Ishikawa (cell line): ENCODE results near the gene ARID1B.

Experiments used
- CEBPB ChIP-seq: IDR thresholded peaks from 2 replicates; pipeline ENCODE4 v1.6.1; 2012
- CREB1 ChIP-seq: IDR thresholded peaks from 2 replicates; pipeline ENCODE4 v1.6.1; 2012; ENCODE audit warnings: low read depth
- EGR1 ChIP-seq: IDR thresholded peaks from 2 replicates; pipeline ENCODE4 v1.6.1; 2012
- EP300 ChIP-seq: IDR thresholded peaks from 2 replicates; pipeline ENCODE4 v1.6.1; 2012; ENCODE audit warnings: borderline replicate concordance
- FOXM1 ChIP-seq: IDR thresholded peaks from 2 replicates; pipeline ENCODE4 v1.6.1; 2012; ENCODE audit warnings: low read depth, borderline replicate concordance
- NFIC ChIP-seq: IDR thresholded peaks from 2 replicates; pipeline ENCODE4 v1.6.1; 2012
- RAD21 ChIP-seq: IDR thresholded peaks from 2 replicates; pipeline ENCODE4 v1.6.1; 2012; ENCODE audit warnings: low read depth
- TAF1 ChIP-seq: IDR thresholded peaks from 2 replicates; pipeline ENCODE4 v1.6.1; 2012; ENCODE audit warnings: low read depth, mild to moderate bottlenecking
- TCF12 ChIP-seq: IDR thresholded peaks from 2 replicates; pipeline ENCODE4 v1.6.1; 2012; ENCODE audit warnings: low read depth
- TEAD4 ChIP-seq: IDR thresholded peaks from 2 replicates; pipeline ENCODE4 v1.6.1; 2012
- YY1 ChIP-seq: IDR thresholded peaks from 2 replicates; pipeline ENCODE4 v1.6.1; 2012; ENCODE audit warnings: low read depth
- ZBTB7A ChIP-seq: IDR thresholded peaks from 2 replicates; pipeline ENCODE4 v1.6.1; 2012; ENCODE audit warnings: low read depth
- TF ChIP-seq, protein P1 (sequence below): IDR thresholded peaks from 2 replicates; pipeline ENCODE4 v1.6.1; 2012
- TF ChIP-seq, protein P2 (sequence below): IDR thresholded peaks from 2 replicates; pipeline ENCODE4 v1.6.1; 2012
- TF ChIP-seq, protein P3 (sequence below): IDR thresholded peaks from 2 replicates; pipeline ENCODE4 v1.6.1; 2012; ENCODE audit warnings: low read depth, mild to moderate bottlenecking

Gene ARID1B

DNA sequence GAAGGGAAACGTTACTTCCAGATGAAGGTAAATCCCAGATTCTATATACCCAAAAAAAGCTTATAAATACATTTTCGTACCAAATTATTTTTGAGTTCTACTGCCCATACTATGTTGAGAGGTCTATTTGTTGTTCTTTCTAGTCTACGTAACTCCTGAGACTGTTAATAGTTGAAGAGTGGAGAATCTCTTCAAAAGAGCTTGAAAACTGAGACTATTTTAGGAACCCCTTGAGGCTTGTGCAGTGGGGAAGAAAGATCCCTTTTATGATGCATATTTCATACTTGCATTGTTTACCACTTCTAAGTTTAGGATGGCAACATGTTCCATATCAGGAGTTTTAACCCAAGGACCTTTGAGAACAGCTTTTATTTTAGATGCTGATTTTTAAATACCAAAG, 301.1 kb downstream of the ARID1B start:
- no peak for TF ChIP-seq NFIC
- TF ChIP-seq, protein P1, sequence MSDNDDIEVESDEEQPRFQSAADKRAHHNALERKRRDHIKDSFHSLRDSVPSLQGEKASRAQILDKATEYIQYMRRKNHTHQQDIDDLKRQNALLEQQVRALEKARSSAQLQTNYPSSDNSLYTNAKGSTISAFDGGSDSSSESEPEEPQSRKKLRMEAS = no peak
- TF ChIP-seq EGR1 = no peak
- TF ChIP-seq YY1 = no peak
- TF ChIP-seq TEAD4 = no peak

DNA sequence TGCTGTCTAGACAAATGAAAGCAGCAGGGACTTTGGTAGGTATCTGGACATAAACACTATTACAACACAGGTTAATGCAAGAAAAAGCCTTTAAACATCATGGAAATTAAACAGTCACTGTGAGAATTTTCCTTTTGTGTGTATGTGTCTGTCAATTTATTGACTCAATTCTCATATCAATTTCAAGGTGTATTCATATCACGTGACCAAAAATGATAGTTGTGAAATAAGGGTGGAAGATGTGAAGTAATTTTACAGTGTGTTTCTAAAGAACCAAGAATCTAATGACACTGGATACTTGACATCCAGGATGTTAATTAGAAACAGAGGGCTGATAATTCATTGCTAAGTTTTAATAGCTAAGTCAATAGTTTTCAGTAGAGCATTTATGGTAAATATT, 302.1 kb downstream of the ARID1B start:
- TF ChIP-seq RAD21 = no peak
- TF ChIP-seq, protein P1 = no peak
- TF ChIP-seq ZBTB7A = no peak
- no peak for TF ChIP-seq TEAD4
- TF ChIP-seq EP300 = no peak
- TF ChIP-seq YY1 = no peak
- TF ChIP-seq, protein P2, sequence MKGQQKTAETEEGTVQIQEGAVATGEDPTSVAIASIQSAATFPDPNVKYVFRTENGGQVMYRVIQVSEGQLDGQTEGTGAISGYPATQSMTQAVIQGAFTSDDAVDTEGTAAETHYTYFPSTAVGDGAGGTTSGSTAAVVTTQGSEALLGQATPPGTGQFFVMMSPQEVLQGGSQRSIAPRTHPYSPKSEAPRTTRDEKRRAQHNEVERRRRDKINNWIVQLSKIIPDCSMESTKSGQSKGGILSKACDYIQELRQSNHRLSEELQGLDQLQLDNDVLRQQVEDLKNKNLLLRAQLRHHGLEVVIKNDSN = no peak
- TF ChIP-seq, protein P3, sequence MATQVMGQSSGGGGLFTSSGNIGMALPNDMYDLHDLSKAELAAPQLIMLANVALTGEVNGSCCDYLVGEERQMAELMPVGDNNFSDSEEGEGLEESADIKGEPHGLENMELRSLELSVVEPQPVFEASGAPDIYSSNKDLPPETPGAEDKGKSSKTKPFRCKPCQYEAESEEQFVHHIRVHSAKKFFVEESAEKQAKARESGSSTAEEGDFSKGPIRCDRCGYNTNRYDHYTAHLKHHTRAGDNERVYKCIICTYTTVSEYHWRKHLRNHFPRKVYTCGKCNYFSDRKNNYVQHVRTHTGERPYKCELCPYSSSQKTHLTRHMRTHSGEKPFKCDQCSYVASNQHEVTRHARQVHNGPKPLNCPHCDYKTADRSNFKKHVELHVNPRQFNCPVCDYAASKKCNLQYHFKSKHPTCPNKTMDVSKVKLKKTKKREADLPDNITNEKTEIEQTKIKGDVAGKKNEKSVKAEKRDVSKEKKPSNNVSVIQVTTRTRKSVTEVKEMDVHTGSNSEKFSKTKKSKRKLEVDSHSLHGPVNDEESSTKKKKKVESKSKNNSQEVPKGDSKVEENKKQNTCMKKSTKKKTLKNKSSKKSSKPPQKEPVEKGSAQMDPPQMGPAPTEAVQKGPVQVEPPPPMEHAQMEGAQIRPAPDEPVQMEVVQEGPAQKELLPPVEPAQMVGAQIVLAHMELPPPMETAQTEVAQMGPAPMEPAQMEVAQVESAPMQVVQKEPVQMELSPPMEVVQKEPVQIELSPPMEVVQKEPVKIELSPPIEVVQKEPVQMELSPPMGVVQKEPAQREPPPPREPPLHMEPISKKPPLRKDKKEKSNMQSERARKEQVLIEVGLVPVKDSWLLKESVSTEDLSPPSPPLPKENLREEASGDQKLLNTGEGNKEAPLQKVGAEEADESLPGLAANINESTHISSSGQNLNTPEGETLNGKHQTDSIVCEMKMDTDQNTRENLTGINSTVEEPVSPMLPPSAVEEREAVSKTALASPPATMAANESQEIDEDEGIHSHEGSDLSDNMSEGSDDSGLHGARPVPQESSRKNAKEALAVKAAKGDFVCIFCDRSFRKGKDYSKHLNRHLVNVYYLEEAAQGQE = no peak
- TF ChIP-seq EGR1 = no peak
- no peak for TF ChIP-seq TCF12
- TF ChIP-seq NFIC = no peak
- no peak for TF ChIP-seq CREB1
- TF ChIP-seq CEBPB = no peak
- no peak for TF ChIP-seq FOXM1
- no peak for TF ChIP-seq TAF1

DNA sequence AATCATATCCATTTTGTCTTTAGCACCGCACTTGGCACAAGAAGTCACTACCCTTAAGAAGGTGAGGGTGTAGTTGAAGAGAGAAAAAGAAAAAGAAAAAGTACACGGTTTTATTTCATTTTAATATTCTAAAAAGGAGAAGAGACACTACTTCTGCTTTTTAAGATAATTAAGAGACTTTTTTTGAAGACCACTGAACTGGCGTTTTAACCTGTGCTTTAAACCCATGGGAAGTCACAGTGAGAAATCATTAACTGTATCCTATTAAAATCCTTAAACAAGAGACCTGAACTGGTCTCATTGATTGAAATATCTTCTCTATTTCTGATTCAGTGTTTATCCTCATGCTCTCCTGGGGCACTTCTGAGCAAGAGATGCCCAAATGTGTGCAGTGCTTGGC, 302.6 kb downstream of the ARID1B start:
- no peak for TF ChIP-seq EP300
- no peak for TF ChIP-seq ZBTB7A
- TF ChIP-seq EGR1 = no peak
- no peak for TF ChIP-seq TAF1
- no peak for TF ChIP-seq NFIC
- TF ChIP-seq, protein P2 = no peak
- TF ChIP-seq, protein P1 = no peak
- TF ChIP-seq TCF12 = no peak
- no peak for TF ChIP-seq RAD21
- TF ChIP-seq, protein P3 = no peak
- TF ChIP-seq CEBPB = no peak
- no peak for TF ChIP-seq FOXM1
- no peak for TF ChIP-seq TEAD4
- no peak for TF ChIP-seq CREB1
- TF ChIP-seq YY1 = no peak

DNA sequence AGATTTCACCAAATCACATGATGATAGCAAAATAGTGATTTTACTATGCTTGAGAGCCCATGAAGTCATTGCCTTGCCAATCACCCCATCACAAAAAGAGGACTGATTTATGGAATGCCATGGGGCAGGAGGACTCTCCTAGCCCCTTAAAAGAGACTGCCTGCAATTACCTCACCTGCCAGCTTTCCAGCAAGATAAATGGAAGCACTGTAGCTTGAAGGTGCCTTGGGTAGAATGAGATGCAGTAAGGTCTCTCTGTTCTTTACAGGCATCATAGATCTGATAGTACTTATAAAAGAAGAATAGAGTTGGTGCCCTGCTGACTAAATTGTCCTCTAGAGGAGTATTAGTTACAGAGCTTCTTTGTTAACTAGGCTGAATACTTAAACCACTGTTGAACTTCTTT, 303.8 kb downstream of the ARID1B start:
- TF ChIP-seq TCF12 = no peak
- no peak for TF ChIP-seq TEAD4
- no peak for TF ChIP-seq EP300
- TF ChIP-seq, protein P2 = no peak
- no peak for TF ChIP-seq YY1
- TF ChIP-seq RAD21 = no peak
- TF ChIP-seq EGR1 = no peak
- no peak for TF ChIP-seq NFIC
- TF ChIP-seq, protein P3 = no peak
- TF ChIP-seq FOXM1 = no peak
- TF ChIP-seq, protein P1 = no peak
